Heart left ventricle (tissue), 13 donors: ENCODE measurements around the gene ZNF862.

ENCODE experiments used
- POLR2A ChIP-seq, 2 donors: fragments of 450-650 bp; IDR thresholded peaks; one replicate each; pipeline ENCODE4 v1.6.1; 2017; ENCODE audit warnings: antibody characterized with exemption in 2 of 2, mild to moderate bottlenecking in 2 of 2, moderate library complexity in 2 of 2
- TF ChIP-seq, protein P1 (sequence below), 12 donors: fragments of 200-600 bp; sonication (generic) in 4 of 12; IDR thresholded peaks; one replicate each; pipeline versions ENCODE4 v1.5.0 to v1.8.0; 2018 to 2022; ENCODE audit warnings: antibody characterized with exemption in 12 of 12, mild to moderate bottlenecking in 5 of 12
- donor health status: ischemic (EF 13 %, LVEDD 7.1; RV severe dilation, severe dysfunction).
- donor health status: DM: no; HTN: yes; CAD: no.
- donor health status: DM: no; HTN: no; CAD: no.
- donor health status: ischemic (EF 25% LVEDD 6.9; RV normal size, moderate dysfunction).
- donor health status: ischemic (EF 25% LVEDD 5.7; RV mildly dilated, moderate dysfunction).
- donor health status: ischemic (EF 35%, LVEDD 5.7; RV mildly dilated, moderate dysfunction).
- donor health status: nonischemic (EF 11% LVEDD 7.7; RV severe dilation, severe dysfunction).
- donor health status: DM: yes; HTN: yes; CAD: no.
- donor health status: PGD.
- donor health status: ischemic (EF 29% LVEDD 5.4; RV normal size, mild dysfunction).
- donor health status: nonischemic (EF 23%, LVEDD 6.1; RV moderate dilation, normal function).

DNA sequence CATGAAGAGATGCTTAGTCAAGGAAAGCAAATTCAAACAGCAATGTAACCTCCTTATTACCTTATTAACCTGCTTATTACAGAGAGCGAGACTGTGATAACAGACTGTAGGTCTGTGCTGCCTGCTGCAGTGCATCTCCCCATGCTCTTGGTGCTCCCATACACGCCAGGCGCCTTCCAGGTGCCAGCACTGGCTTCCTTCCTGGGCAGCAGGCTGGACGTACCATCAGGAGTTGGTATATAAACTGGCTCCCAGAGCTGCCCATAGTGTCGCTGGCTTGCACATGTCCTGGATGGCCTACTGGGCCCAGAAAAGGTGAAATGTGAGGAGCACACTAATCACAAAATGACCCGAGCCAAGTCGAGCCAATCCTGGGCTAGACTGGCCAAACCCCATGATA, 49.1 kb downstream of the ZNF862 start:
- TF ChIP-seq, protein P1, sequence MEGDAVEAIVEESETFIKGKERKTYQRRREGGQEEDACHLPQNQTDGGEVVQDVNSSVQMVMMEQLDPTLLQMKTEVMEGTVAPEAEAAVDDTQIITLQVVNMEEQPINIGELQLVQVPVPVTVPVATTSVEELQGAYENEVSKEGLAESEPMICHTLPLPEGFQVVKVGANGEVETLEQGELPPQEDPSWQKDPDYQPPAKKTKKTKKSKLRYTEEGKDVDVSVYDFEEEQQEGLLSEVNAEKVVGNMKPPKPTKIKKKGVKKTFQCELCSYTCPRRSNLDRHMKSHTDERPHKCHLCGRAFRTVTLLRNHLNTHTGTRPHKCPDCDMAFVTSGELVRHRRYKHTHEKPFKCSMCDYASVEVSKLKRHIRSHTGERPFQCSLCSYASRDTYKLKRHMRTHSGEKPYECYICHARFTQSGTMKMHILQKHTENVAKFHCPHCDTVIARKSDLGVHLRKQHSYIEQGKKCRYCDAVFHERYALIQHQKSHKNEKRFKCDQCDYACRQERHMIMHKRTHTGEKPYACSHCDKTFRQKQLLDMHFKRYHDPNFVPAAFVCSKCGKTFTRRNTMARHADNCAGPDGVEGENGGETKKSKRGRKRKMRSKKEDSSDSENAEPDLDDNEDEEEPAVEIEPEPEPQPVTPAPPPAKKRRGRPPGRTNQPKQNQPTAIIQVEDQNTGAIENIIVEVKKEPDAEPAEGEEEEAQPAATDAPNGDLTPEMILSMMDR (IDR thresholded peaks at IDR 0.05) = no peak
- no peak for TF ChIP-seq POLR2A (IDR thresholded peaks at IDR 0.05)
